Left lung (tissue), 10 donors: ENCODE results near the gene TMCC3. TPM values are rescaled to one million over a fixed set of nuclear protein-coding genes. Genes with fewer than 3 reads are reported as not detected.

Experiments used
- ATAC-seq: fragments of 200-7000 bp; cut with Tn5 transposase; one replicate; pipeline ENCODE4 v1.9.1; 2020; ENCODE audit warnings: moderate library complexity
- DNase-seq, 4 donors: peaks; one replicate each; pipeline ENCODE4 v3.0.0-alpha.2; 2013 to 2020
- H3K27ac ChIP-seq, 2 donors: fragments of 200-600 bp; sonication (generic) in 1 of 2; one replicate each; pipeline versions ENCODE4 v1.5.0 to v1.8.0; 2020 to 2021
- H3K27me3 ChIP-seq, 2 donors: fragments of 200-600 bp; sonication (generic) in 1 of 2; one replicate each; pipeline versions ENCODE4 v1.5.0 to v1.8.0; 2020 to 2021
- H3K36me3 ChIP-seq, 2 donors: fragments of 200-600 bp; sonication (generic) in 1 of 2; one replicate each; pipeline versions ENCODE4 v1.5.0 to v1.8.0; 2020 to 2021
- H3K4me1 ChIP-seq, 2 donors: fragments of 200-600 bp; one replicate each; pipeline ENCODE4 v1.8.0; 2021
- H3K4me3 ChIP-seq, 2 donors: fragments of 200-600 bp; sonication (generic) in 1 of 2; one replicate each; pipeline versions ENCODE4 v1.5.0 to v1.8.0; 2020 to 2021; ENCODE audit warnings: mild to moderate bottlenecking in 1 of 2
- H3K9me3 ChIP-seq, 2 donors: fragments of 200-600 bp; sonication (generic) in 1 of 2; one replicate each; pipeline versions ENCODE4 v1.5.0 to v1.8.0; 2020 to 2021
- intact Hi-C, 2 donors: fragments of 100-400 bp; cut with DNase I; formaldehyde crosslinking; loops; one replicate each; pipeline versions ENCODE4 v1.11.2 to v1.14.2; 2022
- polyA plus RNA-seq, 6 donors: library from polyadenylated mRNA; unstranded; fragments of 120-200 nt; gene quantifications; one replicate each; pipeline ENCODE4 v1.2.1, GENCODE V29; 2013; ENCODE audit not compliant: insufficient read length in 6 of 6
- total RNA-seq, 2 donors: library from RNA; stranded (reverse); fragmentation: NEBNext Ultra II Directional; extraction: Animal tissue kit (Norgen Biotek cat#: 25700); gene quantifications; one replicate each; pipeline ENCODE4 v1.2.1, GENCODE V29; 2021
- TF ChIP-seq, protein P1 (sequence below), 2 donors: fragments of 200-600 bp; sonication (generic) in 1 of 2; IDR thresholded peaks; one replicate each; pipeline versions ENCODE4 v1.5.0 to v1.8.0; 2021; ENCODE audit warnings: antibody characterized with exemption in 2 of 2
- donor health status: DM: no; HTN: yes; CAD: no.
- donor health status: DM: no; HTN: no; CAD: no.

Gene TMCC3
- total and polyA plus RNA-seq, 8 donors = 3.7 to 11.4 (median 6.8) TPM

DNA sequence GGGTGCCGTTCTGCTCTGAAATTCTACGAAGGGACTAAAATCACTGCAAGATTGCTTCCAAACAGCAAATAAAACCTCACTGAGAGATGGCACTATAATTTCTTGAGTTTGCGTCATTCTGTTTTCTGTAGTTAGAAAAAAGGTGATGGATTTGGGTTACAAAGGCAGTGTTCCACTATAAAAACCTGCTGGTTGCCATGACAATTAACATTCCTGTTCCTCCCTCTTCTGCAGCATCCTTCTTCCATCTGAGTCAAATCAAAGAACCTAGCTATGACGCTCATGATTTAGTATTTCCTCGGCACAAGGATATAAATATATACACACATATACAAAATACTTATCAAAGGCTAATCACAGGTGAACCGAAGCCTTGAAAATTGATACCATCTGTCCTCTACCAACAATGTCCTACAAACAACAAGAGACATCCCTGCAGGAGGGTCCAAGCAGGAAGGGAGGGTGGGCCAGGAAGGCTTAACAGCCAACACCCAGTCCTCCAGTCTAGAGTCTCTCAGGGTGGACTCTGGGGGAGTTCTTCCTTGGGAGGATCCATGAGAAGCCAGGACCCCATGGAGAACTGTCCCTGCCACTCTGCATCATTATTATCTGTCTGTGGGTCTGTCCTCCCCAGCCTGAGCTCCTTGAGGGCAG, 21.4 kb downstream of the TMCC3 start:
- Histone ChIP-seq H3K4me3 (no peak overlapping the region), H3K27me3 (no peaks in the 10 kb centered on the region), H3K9me3 (no peaks in the 10 kb centered on the region), H3K27ac (no peak overlapping the region), H3K4me1 (peaks cover 0 to 6% of the 10 kb centered on the region in 2 donors), H3K36me3 (no peaks in the 10 kb centered on the region)
- no peak for ATAC-seq
- intact Hi-C loops = no loop called here
- TF ChIP-seq, protein P1, sequence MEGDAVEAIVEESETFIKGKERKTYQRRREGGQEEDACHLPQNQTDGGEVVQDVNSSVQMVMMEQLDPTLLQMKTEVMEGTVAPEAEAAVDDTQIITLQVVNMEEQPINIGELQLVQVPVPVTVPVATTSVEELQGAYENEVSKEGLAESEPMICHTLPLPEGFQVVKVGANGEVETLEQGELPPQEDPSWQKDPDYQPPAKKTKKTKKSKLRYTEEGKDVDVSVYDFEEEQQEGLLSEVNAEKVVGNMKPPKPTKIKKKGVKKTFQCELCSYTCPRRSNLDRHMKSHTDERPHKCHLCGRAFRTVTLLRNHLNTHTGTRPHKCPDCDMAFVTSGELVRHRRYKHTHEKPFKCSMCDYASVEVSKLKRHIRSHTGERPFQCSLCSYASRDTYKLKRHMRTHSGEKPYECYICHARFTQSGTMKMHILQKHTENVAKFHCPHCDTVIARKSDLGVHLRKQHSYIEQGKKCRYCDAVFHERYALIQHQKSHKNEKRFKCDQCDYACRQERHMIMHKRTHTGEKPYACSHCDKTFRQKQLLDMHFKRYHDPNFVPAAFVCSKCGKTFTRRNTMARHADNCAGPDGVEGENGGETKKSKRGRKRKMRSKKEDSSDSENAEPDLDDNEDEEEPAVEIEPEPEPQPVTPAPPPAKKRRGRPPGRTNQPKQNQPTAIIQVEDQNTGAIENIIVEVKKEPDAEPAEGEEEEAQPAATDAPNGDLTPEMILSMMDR (IDR thresholded peaks at IDR 0.05) = no peak
- no peak for DNase-seq

DNA sequence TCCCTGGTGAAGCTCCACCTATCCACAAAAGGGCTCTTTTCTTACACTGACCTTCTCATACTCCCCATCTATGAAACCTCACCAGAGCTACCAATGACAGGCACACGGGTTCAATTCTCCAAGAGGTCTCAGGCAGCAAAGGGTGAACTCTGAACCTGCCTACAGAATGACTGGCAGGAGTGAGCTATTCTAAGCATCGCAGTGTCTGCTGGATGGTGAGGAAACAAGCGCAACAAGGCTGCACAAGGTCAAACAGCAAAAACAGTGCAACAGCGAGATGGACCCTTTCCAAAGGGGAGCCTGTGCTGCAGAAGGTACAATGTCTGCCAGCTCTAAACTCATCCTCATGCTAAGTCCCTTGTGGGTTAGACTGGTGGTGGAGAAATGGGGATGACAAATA, 22.0 kb downstream of the TMCC3 start:
- Histone ChIP-seq H3K9me3 (no peaks in the 10 kb centered on the region), H3K36me3 (no peaks in the 10 kb centered on the region), H3K27me3 (no peaks in the 10 kb centered on the region), H3K4me1 (peaks cover 0 to 6% of the 10 kb centered on the region in 2 donors), H3K27ac (no peak overlapping the region), H3K4me3 (no peak overlapping the region)
- intact Hi-C loops = no loop called here
- DNase-seq (no peak), ATAC-seq (no peak)
- TF ChIP-seq, protein P1 (IDR thresholded peaks at IDR 0.05) = no peak

DNA sequence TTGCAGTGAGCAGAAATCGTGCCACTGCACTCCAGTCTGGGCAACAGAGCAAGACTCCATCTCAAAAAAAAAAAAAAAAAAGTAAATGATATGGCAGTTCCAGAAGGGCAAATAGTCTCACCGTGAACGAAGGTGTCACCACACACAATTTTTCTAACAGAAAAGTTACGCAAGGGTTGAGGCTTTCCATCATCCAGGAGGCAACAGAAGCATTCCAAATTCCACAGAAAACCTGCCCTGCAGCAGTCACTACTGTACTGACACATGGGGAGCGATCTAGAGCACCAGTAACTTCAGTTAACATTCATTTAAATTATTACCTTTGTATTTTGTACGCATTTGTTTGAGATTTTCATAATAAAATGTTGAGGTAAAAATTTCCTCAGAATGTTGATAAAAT, 24.8 kb downstream of the TMCC3 start:
- Histone ChIP-seq H3K9me3 (no peaks in the 10 kb centered on the region), H3K36me3 (no peaks in the 10 kb centered on the region), H3K27ac (no peak overlapping the region), H3K4me3 (no peak overlapping the region), H3K4me1 (peaks cover 2 to 14% of the 10 kb centered on the region in 2 donors), H3K27me3 (no peaks in the 10 kb centered on the region)
- TF ChIP-seq, protein P1 (IDR thresholded peaks at IDR 0.05) = no peak
- DNase-seq (no peak), ATAC-seq (no peak)
- intact Hi-C loops = no loop called here

DNA sequence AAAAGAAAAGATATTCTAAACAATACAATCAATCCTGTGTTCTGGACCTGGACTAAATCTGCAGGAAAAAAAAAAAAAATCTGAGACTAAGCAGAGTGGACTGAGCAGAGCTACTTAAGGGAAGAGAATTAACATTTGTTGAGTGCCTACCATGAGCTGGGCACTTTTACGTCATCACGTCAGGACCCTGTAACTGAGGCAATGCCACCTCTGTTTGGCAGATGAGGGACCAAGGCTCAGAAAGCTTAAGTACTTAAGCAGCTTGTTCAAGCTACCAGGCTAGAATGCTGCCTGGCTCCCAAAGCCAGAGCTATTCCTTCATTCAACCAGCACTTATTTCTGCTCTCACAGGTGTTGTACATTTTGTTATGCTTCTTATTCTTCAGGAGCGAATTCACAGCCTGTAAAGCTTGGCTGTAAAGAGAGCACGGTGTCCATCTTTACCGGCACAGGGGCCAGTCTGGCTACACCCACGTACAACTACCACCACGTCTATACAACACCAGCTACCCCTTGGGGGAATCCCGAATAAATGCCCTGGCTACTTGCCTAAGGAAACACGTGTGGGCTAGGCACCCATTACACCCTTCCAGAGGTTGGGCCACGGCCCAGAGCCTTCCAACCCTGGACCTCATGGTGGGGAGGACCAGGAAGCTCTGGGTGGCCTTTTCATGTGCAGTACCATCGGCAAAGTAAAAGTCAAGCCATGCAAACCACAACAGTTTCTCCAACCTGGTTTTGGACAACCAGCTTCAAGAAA, 27.0 kb downstream of the TMCC3 start:
- H3K4me1 ChIP-seq = peaks cover 2 to 14% of the 10 kb centered on the region in 2 donors
- H3K27me3 ChIP-seq = no peaks in the 10 kb centered on the region
- H3K4me3 ChIP-seq = no peak overlapping the region
- no peaks in the 10 kb centered on the region for H3K9me3 ChIP-seq
- H3K36me3 ChIP-seq = no peaks in the 10 kb centered on the region
- DNase-seq = no peak
- TF ChIP-seq, protein P1 (IDR thresholded peaks at IDR 0.05) = no peak
- ATAC-seq = no peak
- intact Hi-C loops = no loop called here
- no peak overlapping the region for H3K27ac ChIP-seq

DNA sequence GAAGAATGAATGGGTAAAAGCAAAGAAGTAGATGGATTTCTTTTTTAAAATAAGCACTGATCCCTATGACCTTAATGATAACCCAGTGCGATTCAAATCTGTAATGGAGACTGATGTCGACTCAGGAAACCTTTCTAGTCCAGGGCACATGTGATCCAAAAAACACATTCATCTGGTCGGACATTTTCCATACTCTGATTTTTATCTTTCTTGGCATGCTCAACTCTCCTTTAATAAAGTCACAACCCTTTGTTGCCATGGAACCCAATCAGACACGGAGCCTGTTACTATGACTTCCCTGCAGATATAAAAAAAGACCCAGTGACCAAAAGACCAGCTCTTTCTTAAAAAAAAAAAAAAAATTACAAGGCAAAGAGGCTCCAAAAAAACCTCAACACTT, 27.9 kb downstream of the TMCC3 start:
- H3K27ac ChIP-seq = peak overlapping the region; percentile 8 to 50
- intact Hi-C loops = no loop called here
- peak in 1 of 4 donors; percentile 21 for DNase-seq
- no peak for ATAC-seq
- peaks cover 2 to 14% of the 10 kb centered on the region in 2 donors for H3K4me1 ChIP-seq
- no peaks in the 10 kb centered on the region for H3K27me3 ChIP-seq
- H3K36me3 ChIP-seq = no peaks in the 10 kb centered on the region
- H3K9me3 ChIP-seq = no peaks in the 10 kb centered on the region
- H3K4me3 ChIP-seq = no peak overlapping the region
- TF ChIP-seq, protein P1 (IDR thresholded peaks at IDR 0.05) = no peak
